LNCaP clone FGC (cell line): ENCODE measurements around the gene VPS25.
"Not testable (repeated sequence)": the region's sequence is repeated elsewhere in the genome, so short reads cannot be mapped to it uniquely, and the experiment has no call there.

ENCODE experiments used
- DNase-seq: peaks from one replicate; pipeline ENCODE4 v3.0.0-alpha.2; 2011; ENCODE audit warnings: low read depth
- H3K4me3 ChIP-seq: 2 replicates; pipeline ENCODE4 v1.5.1; 2011; ENCODE audit warnings: mild to moderate bottlenecking, low read depth, low read length, control low read depth
- CTCF ChIP-seq: IDR thresholded peaks from 2 replicates; pipeline ENCODE4 v1.5.1; 2012; ENCODE audit warnings: mild to moderate bottlenecking; ENCODE audit not compliant: control insufficient read depth, insufficient read depth; ENCODE audit errors: extremely low read depth

The VPS25 gene

GRCh38 chr17:42759982-42760651, 13.1 kb upstream of the VPS25 start:
- no peak for TF ChIP-seq CTCF
- H3K4me3 ChIP-seq, result no peak overlapping the region
- DNase-seq, result no peak

GRCh38 chr17:42760652-42761581, 12.3 kb upstream of the VPS25 start, which contains the start of gene RAMP2:
Gene RAMP2 (plus strand): TSS chr17:42761227. CDS start chr17:42761262, 35 bp downstream.
- no peak within 1 kb of the TSS for H3K4me3 ChIP-seq
- no peak for TF ChIP-seq CTCF
- no peak for DNase-seq

GRCh38 chr17:42761638-42762037, 11.6 kb upstream of the VPS25 start:
- TF ChIP-seq CTCF, result no peak
- DNase-seq, result no peak
- no peak overlapping the region for H3K4me3 ChIP-seq

- DNase-seq, result no peak
- no peak for TF ChIP-seq CTCF
- no peak overlapping the region for H3K4me3 ChIP-seq
Measured at GRCh38 chr17:42766124-42766523, 7.1 kb upstream of the VPS25 start.

GRCh38 chr17:42767512-42767911, 5.7 kb upstream of the VPS25 start:
- no peak for DNase-seq
- TF ChIP-seq CTCF, result no peak
- H3K4me3 ChIP-seq, result no peak overlapping the region

GRCh38 chr17:42768006-42768405, 5.2 kb upstream of the VPS25 start:
- H3K4me3 ChIP-seq, result not testable (repeated sequence)

GRCh38 chr17:42769964-42770363, 3.3 kb upstream of the VPS25 start:
- H3K4me3 ChIP-seq, DNase-seq: not testable (repeated sequence)

More at GRCh38 chr17:42768006-42768405, 5.2 kb upstream of the VPS25 start:
- DNase-seq, result not testable (repeated sequence)
